OCI-LY1 (cell line): ENCODE data around the gene TTYH1.

ENCODE experiments used
- CTCF ChIP-seq: fragments of 200-600 bp; sonication (generic), shearing (Covaris generic); IDR thresholded peaks from 2 replicates; pipeline ENCODE4 v1.5.1; 2017; ENCODE audit warnings: mild to moderate bottlenecking, antibody characterized with exemption, low read length, moderate library complexity, mixed read lengths
- EZH2 ChIP-seq: fragments of 200-600 bp; sonication (generic), shearing (Covaris generic); IDR thresholded peaks from 2 replicates; pipeline ENCODE4 v1.8.0; 2017; ENCODE audit warnings: borderline replicate concordance, mixed run types, mild to moderate bottlenecking, antibody characterized with exemption, low read length, moderate library complexity, mixed read lengths

DNA sequence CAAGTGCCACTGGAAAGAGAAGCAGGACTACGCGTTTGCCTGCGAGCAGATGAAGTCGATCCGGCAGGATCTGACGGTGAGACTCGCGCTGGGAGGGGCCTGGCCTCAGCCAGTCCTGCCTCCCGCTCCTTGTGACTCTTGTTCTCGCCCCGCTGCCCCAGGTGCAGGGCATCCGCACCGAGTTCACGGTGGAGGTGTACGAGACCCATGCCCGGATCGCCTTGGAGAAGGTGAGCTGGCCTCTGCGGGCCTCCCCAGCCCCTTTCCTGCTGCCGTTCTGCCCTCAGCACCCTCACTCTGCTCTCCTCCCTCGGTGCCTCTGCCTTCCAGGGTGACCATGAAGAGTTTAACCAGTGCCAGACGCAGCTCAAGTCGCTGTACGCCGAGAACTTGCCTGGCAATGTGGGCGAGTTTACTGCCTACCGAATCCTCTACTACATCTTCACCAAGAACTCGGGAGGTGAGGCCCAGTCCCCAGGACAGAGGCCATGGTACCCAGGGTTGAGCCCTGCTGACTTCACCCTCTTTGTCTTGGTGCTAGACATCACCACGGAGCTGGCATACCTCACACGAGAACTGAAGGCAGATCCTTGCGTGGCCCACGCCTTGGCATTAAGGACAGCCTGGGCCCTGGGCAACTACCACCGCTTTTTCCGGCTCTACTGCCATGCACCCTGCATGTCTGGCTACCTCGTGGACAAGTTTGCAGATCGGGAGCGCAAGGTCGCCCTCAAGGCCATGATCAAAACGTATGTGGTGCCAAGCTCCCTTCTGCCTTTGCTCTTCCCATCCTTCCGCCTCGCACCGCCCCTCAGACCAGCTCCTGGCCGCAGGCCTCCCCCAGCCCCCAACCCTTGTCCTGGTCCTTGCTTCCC, 42.7 kb downstream of the TTYH1 start:
- TF ChIP-seq CTCF (no peak), EZH2 (no peak)
